COR-L47 (cell line): ENCODE data around the gene MFAP2.
A peak's percentile ranks its signal among the peaks of the same experiment; 100 is the strongest.
"Not testable (repeated sequence)": the region's sequence is repeated elsewhere in the genome, so short reads cannot be mapped to it uniquely, and the experiment has no call there.

ENCODE experiments used
- DNase-seq: peaks from one replicate; lab custom pipeline; 2025; lab: John Stamatoyannopoulos, UW

The MFAP2 gene

DNA sequence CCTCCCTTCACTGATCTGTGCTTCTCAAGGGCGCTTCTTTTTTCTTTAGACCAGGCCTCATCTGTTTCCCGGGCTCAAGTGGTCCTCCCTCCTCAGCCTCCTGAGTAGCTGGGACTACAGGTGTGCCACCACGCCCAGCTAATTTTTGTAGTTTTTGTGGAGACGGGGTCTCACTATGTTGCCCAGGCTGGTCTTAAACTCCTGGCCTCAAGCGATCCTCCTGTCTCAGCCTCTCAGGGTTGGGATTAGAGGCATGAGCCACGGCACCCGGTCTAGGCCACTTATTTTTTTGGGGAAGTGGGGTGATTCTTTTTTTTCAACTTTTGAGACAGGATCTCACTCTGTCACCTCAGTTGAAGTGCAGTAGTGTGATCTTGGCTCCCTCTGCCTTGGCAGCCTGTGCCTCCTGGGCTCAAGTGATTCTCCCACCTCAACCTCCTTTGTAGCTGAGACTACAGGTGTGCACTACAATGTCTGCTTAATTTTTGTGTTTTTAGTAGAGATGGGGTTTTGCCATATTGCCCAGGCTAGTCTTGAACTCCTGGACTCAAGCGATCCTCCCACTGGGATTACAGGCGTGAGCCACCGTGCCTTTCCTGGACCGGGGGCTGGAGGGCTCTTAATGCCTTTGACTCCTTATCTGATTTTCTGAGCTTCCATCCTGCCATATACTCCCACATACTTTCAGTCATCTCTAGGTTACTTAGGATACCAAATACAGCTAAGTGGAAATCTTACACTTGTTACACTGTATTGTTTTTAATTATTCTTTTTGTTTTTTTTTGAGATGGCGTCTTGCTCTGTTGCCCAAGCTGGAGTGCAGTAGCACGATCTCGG lies 18.9 kb downstream of the MFAP2 start:
- DNase-seq = no peak

- DNase-seq = peak; percentile 82
These were observed 19.7 kb downstream of the MFAP2 start for GRCh38 chr1:16960560-16961296.

GRCh38 chr1:16958475-16958874 lies 21.9 kb downstream of the MFAP2 start:
- no peak for DNase-seq

DNA sequence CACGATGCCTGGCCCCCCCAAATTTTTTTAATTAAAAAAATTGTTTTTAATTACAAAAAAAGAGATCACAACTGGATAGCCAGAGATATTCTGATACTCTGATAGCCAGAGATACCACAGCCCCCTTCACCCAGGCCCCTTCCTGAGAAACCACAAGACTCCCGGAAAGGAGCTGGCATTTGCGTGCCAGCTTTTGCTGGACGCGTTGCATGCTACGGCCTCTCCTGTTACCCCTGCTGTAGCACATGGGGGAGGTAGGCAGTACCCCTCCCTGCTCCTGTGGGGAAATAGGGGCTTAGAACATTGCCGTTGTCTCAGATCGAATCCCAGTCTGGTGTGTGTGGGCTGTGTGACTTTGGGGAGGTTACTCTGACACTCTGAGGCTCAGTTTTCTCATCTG lies 22.7 kb downstream of the MFAP2 start:
- DNase-seq = no peak

DNA sequence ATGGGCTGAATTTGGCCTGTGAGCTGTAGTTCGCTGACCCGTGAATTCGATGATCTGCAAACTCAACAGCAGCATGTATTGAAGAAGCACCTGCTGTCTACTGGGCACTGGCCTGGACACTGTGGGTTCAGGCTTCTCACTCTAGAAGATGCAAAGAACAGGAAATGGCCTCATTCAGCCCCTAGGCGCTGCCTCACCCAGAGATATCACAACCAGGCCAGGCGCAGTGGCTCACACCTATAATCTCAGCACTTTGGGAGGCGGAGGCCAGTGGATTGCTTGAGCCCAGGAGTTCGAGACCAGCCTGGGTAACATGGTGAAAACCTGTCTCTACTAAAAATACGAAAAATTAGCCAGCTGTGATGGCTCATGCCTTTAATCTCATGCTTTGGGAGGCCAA lies 23.6 kb downstream of the MFAP2 start:
- no peak for DNase-seq

GRCh38 chr1:16955186-16955585 lies 25.2 kb downstream of the MFAP2 start:
- no peak for DNase-seq

DNA sequence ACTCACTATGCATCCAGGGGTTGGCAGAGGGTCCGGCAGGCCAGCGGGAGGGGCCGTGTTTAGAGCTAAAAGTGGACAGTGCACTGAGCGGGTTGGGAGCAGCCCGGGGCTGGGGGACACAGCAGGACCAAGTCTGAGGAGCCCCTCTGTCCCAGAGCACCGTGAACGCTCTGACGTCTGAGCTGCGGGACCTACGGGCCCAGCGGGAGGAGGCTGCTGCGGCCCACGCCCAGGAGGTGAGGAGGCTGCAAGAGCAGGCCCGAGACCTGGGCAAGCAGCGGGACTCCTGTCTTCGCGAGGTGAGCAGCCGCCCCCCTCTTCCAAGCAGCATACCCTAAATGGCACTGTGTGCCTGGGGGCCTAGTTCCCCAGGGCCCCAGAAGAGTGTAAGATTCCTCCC lies 25.8 kb downstream of the MFAP2 start:
- no peak for DNase-seq

- DNase-seq = not testable (repeated sequence)
These were observed 28.0 kb downstream of the MFAP2 start for GRCh38 chr1:16952376-16952775.

DNA sequence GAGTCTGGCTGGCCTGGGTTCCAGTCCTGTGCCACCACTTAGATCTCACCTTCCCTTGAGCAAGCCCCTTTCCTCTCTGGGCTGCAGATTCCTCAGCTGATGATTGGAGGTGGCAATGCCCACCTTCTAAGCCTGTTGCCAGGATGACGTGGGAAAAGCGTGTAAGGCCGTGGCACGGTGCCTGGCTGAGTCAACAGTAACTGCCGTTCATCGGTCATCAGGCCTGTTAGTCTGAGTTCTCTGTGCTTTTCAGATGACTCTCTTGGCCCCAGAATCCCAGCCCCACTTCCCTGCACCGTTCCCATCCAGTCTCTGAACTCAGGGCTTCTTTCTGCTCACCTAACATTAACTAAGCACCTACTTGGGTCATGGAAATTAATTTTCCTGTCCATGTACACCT lies 31.4 kb downstream of the MFAP2 start:
- DNase-seq = not testable (repeated sequence)

- DNase-seq = peak; percentile 57
These were observed 32.0 kb downstream of the MFAP2 start for GRCh38 chr1:16948282-16948891.

DNA sequence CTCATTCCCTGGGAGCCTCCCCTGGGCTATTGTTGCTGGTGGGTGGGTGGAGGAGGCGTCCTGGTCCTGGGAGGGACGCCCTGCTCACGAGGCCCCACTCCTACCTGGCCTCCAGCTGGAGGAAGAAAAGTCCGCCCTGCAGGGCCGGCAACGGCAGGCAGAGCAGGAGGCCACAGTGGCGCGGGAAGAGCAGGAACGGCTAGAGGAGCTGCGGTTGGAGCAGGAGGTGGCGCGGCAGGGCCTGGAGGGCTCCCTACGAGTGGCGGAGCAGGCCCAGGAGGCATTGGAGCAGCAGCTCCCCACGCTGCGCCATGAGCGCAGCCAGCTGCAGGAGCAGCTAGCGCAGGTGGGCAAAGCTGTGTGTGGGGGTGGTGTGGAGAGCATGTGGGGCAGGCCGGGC lies 33.8 kb downstream of the MFAP2 start:
- no peak for DNase-seq

GRCh38 chr1:16946185-16946584 lies 34.2 kb downstream of the MFAP2 start:
- not testable (repeated sequence) for DNase-seq

DNA sequence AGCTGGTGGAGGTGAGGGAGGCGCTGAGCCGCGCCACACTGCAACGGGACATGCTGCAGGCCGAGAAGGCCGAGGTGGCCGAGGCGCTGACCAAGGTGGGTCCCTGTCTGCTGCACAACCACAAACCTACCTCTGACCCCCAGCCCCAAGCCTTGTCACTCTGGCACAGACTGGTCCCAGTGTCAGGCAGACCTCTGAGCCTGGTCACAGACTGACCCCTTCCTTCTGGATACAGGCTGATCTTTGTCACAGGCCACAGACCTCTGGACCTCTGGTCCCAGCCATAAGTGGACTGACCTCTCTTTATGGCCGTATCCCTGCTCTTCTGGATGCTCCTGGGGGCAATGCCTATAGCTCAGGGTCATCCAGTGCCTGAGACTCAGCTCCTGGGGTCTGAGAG lies 34.9 kb downstream of the MFAP2 start:
- not testable (repeated sequence) for DNase-seq

- DNase-seq = no peak
These were observed 36.4 kb downstream of the MFAP2 start for GRCh38 chr1:16944038-16944437.

DNA sequence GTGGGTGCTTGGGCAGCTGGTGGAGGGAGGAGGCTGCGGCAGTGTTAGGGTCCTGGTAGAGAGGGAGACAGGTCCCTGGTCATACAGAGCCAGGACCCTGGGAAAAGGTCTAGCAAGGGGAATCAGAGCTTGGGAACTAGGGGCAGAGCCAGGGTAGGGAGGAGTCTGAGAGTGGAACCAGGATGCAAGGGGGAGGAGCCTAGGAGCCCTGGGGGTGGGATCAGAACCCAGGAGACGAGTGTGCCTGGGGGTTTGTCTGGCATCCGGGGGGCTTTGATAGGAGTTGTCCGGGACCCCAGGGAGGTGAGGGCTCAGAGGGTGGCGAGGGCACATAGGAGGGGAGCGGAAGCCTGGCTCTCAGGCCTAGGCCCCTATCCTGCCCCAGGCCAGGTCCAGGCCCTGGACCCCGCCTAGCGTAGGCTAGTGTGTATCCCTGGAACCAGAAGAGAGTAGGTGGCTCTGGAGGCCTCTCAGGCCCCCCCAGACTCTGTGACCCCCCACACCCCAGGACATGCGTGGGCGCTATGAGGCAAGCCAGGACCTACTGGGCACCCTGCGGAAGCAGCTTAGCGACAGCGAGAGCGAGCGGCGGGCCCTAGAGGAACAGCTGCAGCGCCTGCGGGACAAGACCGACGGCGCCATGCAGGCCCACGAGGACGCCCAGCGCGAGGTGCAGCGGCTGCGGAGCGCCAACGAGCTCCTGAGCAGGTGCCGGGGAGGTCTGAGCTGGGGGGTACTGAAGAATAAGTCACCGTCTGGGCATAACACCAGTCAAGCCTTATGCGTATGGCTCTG lies 40.8 kb downstream of the MFAP2 start:
- DNase-seq = not testable (repeated sequence)

GRCh38 chr1:16938351-16939321 lies 41.8 kb downstream of the MFAP2 start:
- no peak for DNase-seq

- not testable (repeated sequence) for DNase-seq
These were observed 43.8 kb downstream of the MFAP2 start for GRCh38 chr1:16936580-16936979.

DNA sequence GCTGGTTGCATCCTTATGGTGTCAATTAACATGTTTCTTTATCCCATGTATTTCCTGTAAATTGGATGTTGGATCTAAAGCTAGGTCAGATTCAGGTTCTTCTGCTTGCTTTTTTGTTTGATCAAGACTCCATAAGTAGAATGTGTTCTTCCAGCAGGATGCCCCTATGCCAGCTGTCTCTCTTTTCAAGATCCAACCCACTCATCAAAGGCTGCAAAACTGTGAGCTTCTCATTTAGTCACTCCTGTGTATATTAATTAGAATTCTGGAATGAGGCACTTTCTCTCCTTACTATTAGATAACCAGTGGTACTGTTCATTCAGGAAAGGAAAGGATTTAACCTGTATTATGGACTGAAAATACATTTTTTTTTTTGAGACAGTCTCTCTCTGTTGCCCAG lies 46.5 kb downstream of the MFAP2 start:
- not testable (repeated sequence) for DNase-seq

- DNase-seq = not testable (repeated sequence)
These were observed 49.0 kb downstream of the MFAP2 start for GRCh38 chr1:16931206-16931934.
